ENCODE data around the gene FBN1. TPM values are rescaled to one million over a fixed set of nuclear protein-coding genes. Genes with fewer than 3 reads are reported as not detected.

The FBN1 gene
- total RNA-seq, 1 donor from 2014 or later = 102 TPM

DNA sequence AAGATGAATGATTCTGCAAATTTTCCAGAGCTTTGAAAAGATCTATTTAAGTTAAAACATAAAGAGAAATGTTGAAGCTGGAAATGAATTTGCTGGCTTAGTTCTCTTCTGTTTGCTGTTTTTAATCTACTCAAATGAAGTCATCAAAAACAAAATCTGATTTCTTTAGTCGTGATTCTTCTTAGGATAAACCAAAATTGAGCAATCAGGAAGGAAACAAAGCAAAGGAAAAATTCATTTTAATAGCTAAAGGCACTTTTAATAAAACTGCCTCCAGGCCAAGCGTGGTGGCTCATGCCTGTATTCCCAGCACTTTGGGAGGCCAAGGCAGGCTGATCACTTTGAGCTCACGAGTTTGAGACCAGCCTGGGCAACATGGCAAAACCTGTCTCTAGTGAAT, 223.1 kb downstream of the FBN1 start:
- Histone ChIP-seq H3K27ac (peak overlapping the region; percentile 39), H3K36me3 (peaks cover 0 to 43% of the 10 kb centered on the region in 2 donors)

GRCh38 chr15:48421362-48421761, 224.1 kb downstream of the FBN1 start:
- intact Hi-C loops (cut with DNase I) = no loop called here
- Histone ChIP-seq H3K9me3 (no peaks in the 10 kb centered on the region), H3K36me3 (peaks cover 0 to 39% of the 10 kb centered on the region in 2 donors), H3K27ac (peak overlapping the region; percentile 36), H3K4me1 (no peaks in the 10 kb centered on the region), H3K4me3 (no peak overlapping the region), H3K27me3 (no peaks in the 10 kb centered on the region)
- DNase-seq (ENCODE audit: extremely low spot score in 2 of 2) = no peak
- TF ChIP-seq POLR2AphosphoS5 (IDR thresholded peaks at IDR 0.05; ENCODE audit: insufficient read depth in 1 of 2, low read depth in 1 of 2) (no peak), CTCF (IDR thresholded peaks at IDR 0.05) (no peak), POLR2A (IDR thresholded peaks at IDR 0.05) (no peak)

More for the DNA sequence above, 223.1 kb downstream of the FBN1 start:
- DNase-seq (ENCODE audit: extremely low spot score in 2 of 2) = no peak
- Histone ChIP-seq H3K4me3 (no peak overlapping the region), H3K27me3 (no peaks in the 10 kb centered on the region), H3K4me1 (no peaks in the 10 kb centered on the region), H3K9me3 (no peaks in the 10 kb centered on the region)
- TF ChIP-seq POLR2A (IDR thresholded peaks at IDR 0.05) (no peak), POLR2AphosphoS5 (IDR thresholded peaks at IDR 0.05; ENCODE audit: insufficient read depth in 1 of 2, low read depth in 1 of 2) (no peak), CTCF (IDR thresholded peaks at IDR 0.05) (no peak)
- intact Hi-C loops (cut with DNase I) = no loop called here

- peaks cover 10% of the 10 kb centered on the region for H3K4me1 ChIP-seq
- no peak for DNase-seq (ENCODE audit: extremely low spot score in 2 of 2)
- H3K27me3 ChIP-seq = no peaks in the 10 kb centered on the region
- H3K9me3 ChIP-seq = no peaks in the 10 kb centered on the region
- no peak overlapping the region for H3K4me3 ChIP-seq
- TF ChIP-seq CTCF (IDR thresholded peaks at IDR 0.05) = no peak
- no peak for TF ChIP-seq POLR2AphosphoS5 (IDR thresholded peaks at IDR 0.05; ENCODE audit: insufficient read depth in 1 of 2, low read depth in 1 of 2)
- TF ChIP-seq POLR2A (IDR thresholded peaks at IDR 0.05) = no peak
- peaks cover 0 to 40% of the 10 kb centered on the region in 2 donors for H3K36me3 ChIP-seq
- intact Hi-C loops (cut with DNase I) = no loop called here
- H3K27ac ChIP-seq = peak overlapping the region; percentile 63
Observed at GRCh38 chr15:48419896-48420295, 225.6 kb downstream of the FBN1 start.

DNA sequence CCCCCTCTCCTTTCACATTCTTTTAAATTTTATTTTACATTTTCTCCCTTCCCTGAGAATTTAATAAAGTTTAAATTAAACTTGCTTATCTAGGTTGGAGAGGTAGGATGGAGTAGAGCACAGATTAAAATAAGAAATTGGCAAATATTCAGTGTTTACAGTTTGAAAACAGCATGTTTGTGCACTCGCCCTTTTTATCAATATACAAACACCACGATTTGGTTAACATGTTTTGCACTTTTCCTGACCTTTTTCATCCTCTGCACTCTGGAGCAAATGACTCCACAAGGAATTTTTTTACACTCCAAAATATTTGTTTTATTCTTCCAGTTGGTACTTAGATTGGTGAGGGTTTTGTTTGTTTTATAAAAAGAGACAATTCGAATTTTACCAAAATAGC, 227.2 kb downstream of the FBN1 start:
- peaks cover 0 to 38% of the 10 kb centered on the region in 2 donors for H3K36me3 ChIP-seq
- peaks cover 21% of the 10 kb centered on the region for H3K4me1 ChIP-seq
- intact Hi-C loops (cut with DNase I) = no loop called here

More for the DNA sequence above, 227.2 kb downstream of the FBN1 start:
- Histone ChIP-seq H3K27me3 (no peaks in the 10 kb centered on the region), H3K4me3 (no peak overlapping the region), H3K27ac (no peak overlapping the region), H3K9me3 (no peaks in the 10 kb centered on the region)
- TF ChIP-seq POLR2AphosphoS5 (IDR thresholded peaks at IDR 0.05; ENCODE audit: insufficient read depth in 1 of 2, low read depth in 1 of 2) = no peak
- no peak for TF ChIP-seq CTCF (IDR thresholded peaks at IDR 0.05)
- TF ChIP-seq POLR2A (IDR thresholded peaks at IDR 0.05) = no peak
- DNase-seq (ENCODE audit: extremely low spot score in 2 of 2) = no peak

All from vagina (tissue), 2 donors.